A549 (cell line): ENCODE measurements around the gene SFXN3. TPM values are rescaled to one million over a fixed set of nuclear protein-coding genes. Genes with fewer than 3 reads are reported as not detected.

Experiments used
- ATAC-seq, 2 experiments: fragments of 200-7000 bp in 1 of 2; fragments of >200 bp in 1 of 2; cut with Nextera tagmentation in 1 of 2; cut with Tn5 transposase in 1 of 2; 3 replicates each; pipeline versions ENCODE4 v1.8.0 to v1.9.1; 2018 to 2020; ENCODE audit warnings: mild to moderate bottlenecking in 1 of 2, moderate library complexity in 1 of 2
- CTCF ChIA-PET: fragments of 300-600 bp; sonication (Branson Sonifier 250); formaldehyde crosslinking; extraction: SDS; loops from one replicate; lab custom pipeline; 2021; ENCODE audit warnings: antibody characterized with exemption, inconsistent platforms; lab: Yijun Ruan, JAX
- POLR2A ChIA-PET: fragments of 350-600 bp; formaldehyde crosslinking; extraction: SDS; loops from one replicate; lab custom pipeline; 2021; ENCODE audit warnings: antibody characterized with exemption, inconsistent platforms; lab: Yijun Ruan, JAX
- DNase-seq, 2 experiments: peaks; one replicate each; pipeline versions ENCODE4 v3.0.0 to v3.0.0-alpha.2; 2011 to 2016; ENCODE audit warnings: low read depth in 1 of 2, low spot score in 1 of 2
- FAIRE-seq: peaks from 2 replicates; lab custom pipeline; 2011; peaks lifted over from hg19 to GRCh38; lab: Jason Lieb, UNC
- H3K27ac ChIP-seq, 2 experiments: fragments of >200 bp; sonication (Bioruptor Twin); formaldehyde crosslinking; 3 replicates each; pipeline ENCODE4 v1.5.1; 2016 to 2017
- H3K4me1 ChIP-seq: fragments of >200 bp; sonication (Bioruptor Twin); formaldehyde crosslinking; 3 replicates; pipeline ENCODE4 v1.6.1; 2016
- H3K4me2 ChIP-seq: fragments of >200 bp; sonication (Bioruptor Twin); formaldehyde crosslinking; 3 replicates; pipeline ENCODE4 v1.6.1; 2016
- H3K4me3 ChIP-seq: fragments of >200 bp; sonication (Bioruptor Twin); formaldehyde crosslinking; 3 replicates; pipeline ENCODE4 v1.5.1; 2016
- H3K9me3 ChIP-seq: fragments of >200 bp; sonication (Bioruptor Twin); formaldehyde crosslinking; 3 replicates; pipeline ENCODE4 v1.6.1; 2016
- BHLHE40 ChIP-seq: IDR thresholded peaks from 2 replicates; pipeline ENCODE4 v1.6.1; 2012; ENCODE audit warnings: low read depth, low read length, inconsistent platforms
- CBX8 ChIP-seq: fragments of 200-600 bp; sonication (generic); IDR thresholded peaks from 2 replicates; pipeline ENCODE4 v1.6.1; 2016
- CEBPB ChIP-seq, 2 experiments: fragments of >200 bp in 1 of 2; sonication (Bioruptor Twin) in 1 of 2; formaldehyde crosslinking in 1 of 2; IDR thresholded peaks; 2 replicates each; pipeline ENCODE4 v1.6.1; 2012 to 2016
- CHD4 ChIP-seq: fragments of 200-600 bp; sonication (generic); IDR thresholded peaks from 2 replicates; pipeline ENCODE4 v1.6.1; 2016; ENCODE audit warnings: antibody characterized with exemption, mild to moderate bottlenecking, borderline replicate concordance
- EHF ChIP-seq: fragments of 250-450 bp; sonication (Bioruptor Pico); IDR thresholded peaks from 2 replicates; pipeline ENCODE4 v1.5.0; 2020; ENCODE audit warnings: mild to moderate bottlenecking
- EP300 ChIP-seq, 2 experiments: fragments of >200 bp; sonication (Bioruptor Twin); formaldehyde crosslinking; IDR thresholded peaks; 2 replicates in 1 of 2; 3 replicates in 1 of 2; pipeline ENCODE4 v1.6.1; 2016 to 2017
- ESRRA ChIP-seq: fragments of 150-350 bp; IDR thresholded peaks from 2 replicates; pipeline ENCODE4 v1.6.1; 2014; ENCODE audit warnings: mild to moderate bottlenecking, low read length, borderline replicate concordance
- FOXS1 ChIP-seq: fragments of 250-450 bp; sonication (Bioruptor Pico); IDR thresholded peaks from 2 replicates; pipeline ENCODE4 v1.5.0; 2020; ENCODE audit warnings: mild to moderate bottlenecking, moderate library complexity
- HEYL ChIP-seq: fragments of 250-450 bp; sonication (Bioruptor Pico); IDR thresholded peaks from 2 replicates; pipeline ENCODE4 v1.8.0; 2021; ENCODE audit warnings: mild to moderate bottlenecking, moderate library complexity
- HOXB5 ChIP-seq: fragments of 250-450 bp; sonication (Bioruptor Pico); IDR thresholded peaks from 2 replicates; pipeline ENCODE4 v1.5.0; 2020; ENCODE audit warnings: mild to moderate bottlenecking, moderate library complexity
- KDM1A ChIP-seq: fragments of 200-600 bp; sonication (generic); IDR thresholded peaks from 2 replicates; pipeline ENCODE4 v1.6.1; 2016; ENCODE audit warnings: low read depth, mild to moderate bottlenecking
- KDM5A ChIP-seq: fragments of 200-600 bp; sonication (generic); IDR thresholded peaks from 2 replicates; pipeline ENCODE4 v1.6.1; 2016; ENCODE audit warnings: antibody characterized with exemption, mild to moderate bottlenecking
- MAFK ChIP-seq: fragments of 450-650 bp; IDR thresholded peaks from 2 replicates; pipeline ENCODE4 v1.6.1; 2014; ENCODE audit not compliant: partially characterized antibody
- MAZ ChIP-seq: fragments of 150-350 bp; IDR thresholded peaks from 2 replicates; pipeline ENCODE4 v1.6.1; 2014; ENCODE audit warnings: antibody characterized with exemption, low read depth, low read length, borderline replicate concordance
- MYC ChIP-seq: IDR thresholded peaks from 2 replicates; pipeline ENCODE4 v1.6.1; 2012; ENCODE audit warnings: mild to moderate bottlenecking, inconsistent platforms, low read length, improper control_type of control experiment, borderline replicate concordance
- NFE2L2 ChIP-seq: fragments of 150-350 bp; conservative IDR thresholded peaks from 2 replicates; pipeline ENCODE4 v1.6.1; 2014; ENCODE audit warnings: low read length
- NPAS2 ChIP-seq: fragments of 250-450 bp; sonication (Bioruptor Pico); IDR thresholded peaks from 2 replicates; pipeline ENCODE4 v1.8.0; 2022; ENCODE audit warnings: mild to moderate bottlenecking, moderate library complexity, borderline replicate concordance
- PBX3 ChIP-seq: IDR thresholded peaks from 2 replicates; pipeline ENCODE4 v1.6.1; 2012
- PHF8 ChIP-seq: fragments of 200-600 bp; sonication (generic); IDR thresholded peaks from 2 replicates; pipeline ENCODE4 v1.6.1; 2016; ENCODE audit warnings: low read depth, mild to moderate bottlenecking, antibody characterized with exemption, moderate library complexity, borderline replicate concordance
- RCOR1 ChIP-seq: fragments of 150-350 bp; IDR thresholded peaks from 2 replicates; pipeline ENCODE4 v1.6.1; 2014; ENCODE audit warnings: antibody characterized with exemption, low read length, low read depth
- RFX5 ChIP-seq: fragments of 450-650 bp; IDR thresholded peaks from 2 replicates; pipeline ENCODE4 v1.7.1; 2014; ENCODE audit warnings: antibody characterized with exemption, mild to moderate bottlenecking, moderate library complexity
- RNF2 ChIP-seq: fragments of 200-600 bp; sonication (generic); IDR thresholded peaks from 2 replicates; pipeline ENCODE4 v1.6.1; 2016; ENCODE audit warnings: low read depth, mild to moderate bottlenecking, antibody characterized with exemption, moderate library complexity, borderline replicate concordance
- SMC3 ChIP-seq: fragments of >200 bp; sonication (Bioruptor Twin); formaldehyde crosslinking; IDR thresholded peaks from 3 replicates; pipeline ENCODE4 v1.6.1; 2018; ENCODE audit warnings: inconsistent platforms
- SREBF2 ChIP-seq: fragments of 450-650 bp; IDR thresholded peaks from 2 replicates; pipeline ENCODE4 v1.6.1; 2014; ENCODE audit warnings: mild to moderate bottlenecking, moderate library complexity
- TP53 ChIP-seq: fragments of 250-450 bp; sonication (Bioruptor Pico); IDR thresholded peaks from 2 replicates; pipeline ENCODE4 v1.5.0; 2021; ENCODE audit warnings: mild to moderate bottlenecking, moderate library complexity
- USF2 ChIP-seq: fragments of 450-650 bp; IDR thresholded peaks from 2 replicates; pipeline ENCODE4 v1.6.1; 2014; ENCODE audit warnings: antibody characterized with exemption
- ZFP36 ChIP-seq: fragments of 450-650 bp; IDR thresholded peaks from 2 replicates; pipeline ENCODE4 v1.6.1; 2014; ENCODE audit warnings: borderline replicate concordance; ENCODE audit not compliant: partially characterized antibody
- ZSCAN20 ChIP-seq: fragments of 250-450 bp; sonication (Bioruptor Pico); IDR thresholded peaks from 2 replicates; pipeline ENCODE4 v1.8.0; 2022; ENCODE audit warnings: mild to moderate bottlenecking, moderate library complexity
- WGBS: methylation state at CpG from one replicate; pipeline ENCODE4 v1.1.6; 2017; ENCODE audit errors: missing lambda C conversion rate; 5-methylcytosine and 5-hydroxymethylcytosine counted together
- polyA plus RNA-seq, 4 experiments: library from polyadenylated mRNA; depleted of rRNA in 3 of 4; stranded (reverse); fragments of >200 nt; fragmentation: RNase III in 1 of 4; extraction: RNeasy Plus Mini Kit Qiagen cat#74134 plus additional on column Dnase treatment in 1 of 4; gene quantifications; 2 replicates in 3 of 4; 3 replicates in 1 of 4; pipeline ENCODE4 v1.2.3, GENCODE V29; 2011 to 2017
- TF ChIP-seq, protein P1 (sequence below): fragments of 250-450 bp; sonication (Bioruptor Pico); IDR thresholded peaks from 2 replicates; pipeline ENCODE4 v1.5.0; 2020; ENCODE audit warnings: low read depth, mild to moderate bottlenecking, moderate library complexity

Gene SFXN3
- polyA plus RNA-seq, 2 of the 4 experiments (the other 2 are of a cell fraction), result 26.3 to 33.7 TPM

DNA sequence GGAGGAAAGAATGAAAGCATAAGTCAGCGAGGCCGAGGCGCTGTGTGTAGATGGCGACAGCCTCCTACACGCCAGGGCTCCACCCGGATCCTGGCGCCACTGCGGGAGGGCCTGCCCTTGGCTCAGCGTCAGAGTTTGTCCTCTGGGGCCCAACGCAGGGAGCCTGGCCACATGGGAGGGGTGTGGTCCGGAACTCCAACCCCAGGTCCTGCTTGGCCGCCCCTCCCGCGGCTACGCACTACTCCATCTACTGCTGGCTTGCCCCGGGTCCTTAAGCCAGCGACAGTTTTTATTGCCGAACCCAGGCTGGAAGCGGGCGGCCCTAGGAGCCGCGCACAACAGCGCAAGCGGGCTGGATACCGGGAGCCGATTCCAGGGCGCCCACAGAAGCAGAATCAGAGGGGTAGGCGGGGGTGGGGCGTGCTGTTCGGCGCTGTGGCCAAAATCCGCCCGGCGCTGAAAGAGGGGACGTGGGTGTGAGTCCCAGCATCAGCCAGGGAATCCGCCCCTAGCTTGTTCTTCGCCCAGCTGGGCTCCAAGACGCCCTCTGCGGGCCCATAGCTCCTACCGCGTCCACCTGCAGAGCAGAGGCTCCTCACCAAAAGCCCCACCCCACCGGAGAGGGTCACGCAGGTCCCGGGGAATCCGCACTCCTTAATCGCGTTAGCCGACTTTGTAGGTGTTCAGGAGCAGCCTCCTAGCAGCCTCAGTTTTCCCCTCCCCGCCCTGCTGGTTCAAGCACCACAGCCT, 35.3 kb downstream of the SFXN3 start (continued):
- TF ChIP-seq HEYL (CRISPR knock-in tag), result no peak

DNA sequence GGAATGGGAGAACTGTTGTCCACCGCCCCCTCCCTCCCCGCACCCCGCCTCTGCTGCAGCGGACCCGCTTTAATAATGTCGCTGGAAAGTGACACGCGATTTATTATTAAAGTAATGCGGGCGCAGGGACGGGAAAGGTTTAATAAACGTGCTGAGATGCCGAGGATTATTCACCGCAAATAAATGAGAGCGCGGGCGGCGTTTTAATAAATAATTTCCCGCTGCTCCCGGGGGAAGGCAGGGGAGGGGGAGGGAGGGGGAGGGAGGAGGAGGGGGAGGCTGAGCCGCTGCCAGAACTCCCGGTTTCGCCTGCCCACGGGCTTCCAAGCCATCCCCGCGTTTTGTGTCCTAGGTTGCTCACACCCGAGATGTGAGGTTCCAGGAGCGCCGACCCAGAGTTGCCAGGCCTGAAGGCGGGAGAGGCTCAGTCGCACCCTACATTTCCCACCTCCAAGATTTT, 35.9 kb downstream of the SFXN3 start:
- peak; percentile 15 for ATAC-seq
- ChIA-PET POLR2A (interaction anchor here (0.6 to 2.1 kb wide), 5 partner anchors 16 to 749 kb away, joined by 3 to 17 read pairs (median 6); partner anchors contain the start of genes PDZD7 and SFXN3), CTCF (interaction anchor here (0.6 to 65.1 kb wide), 8 partner anchors 10 to 74 kb away, joined by 3 to 2364 read pairs (median 4); partner anchors contain the start of genes KAZALD1, PDZD7 and SFXN3)
- Histone ChIP-seq H3K4me3 (peak overlapping the region; percentile 57), H3K9me3 (no peaks in the 10 kb centered on the region), H3K4me2 (peak overlapping the region; percentile 84), H3K27ac (peak overlapping the region; percentile 87 to 91), H3K4me1 (peaks cover 26% of the 10 kb centered on the region)
- no peak for TF ChIP-seq RNF2
- no peak for TF ChIP-seq KDM1A
- TF ChIP-seq SREBF2, result no peak
- DNase-seq, result peak in 1 of 2 experiments; percentile 36
- no peak for FAIRE-seq
- under 1% methylated on average over 25 of the region's 31 CpGs for WGBS

- Histone ChIP-seq H3K4me3 (peak overlapping the region; percentile 57), H3K4me2 (peak overlapping the region; percentile 84), H3K9me3 (no peaks in the 10 kb centered on the region), H3K27ac (peak overlapping the region; percentile 87 to 91), H3K4me1 (peaks cover 21% of the 10 kb centered on the region)
- ChIA-PET CTCF (interaction anchor here (0.5 to 65.1 kb wide), 10 partner anchors 9 to 502 kb away, joined by 3 to 2364 read pairs (median 4); partner anchors contain the start of genes KAZALD1, PDZD7 and SFXN3), POLR2A (interaction anchor here (0.6 to 2.1 kb wide), 5 partner anchors 17 to 749 kb away, joined by 3 to 17 read pairs (median 6); partner anchors contain the start of genes PDZD7 and SFXN3)
- 3% methylated on average over 35 of the region's 43 CpGs for WGBS
- FAIRE-seq, result peak; percentile 28
- peak; percentile 37 to 67 for ATAC-seq
- DNase-seq, result peak; percentile 84 to 90
- TF ChIP-seq RFX5, result no peak
- TF ChIP-seq EHF, result no peak
- TF ChIP-seq CBX8, result no peak
- no peak for TF ChIP-seq ZFP36
- TF ChIP-seq NPAS2 (CRISPR knock-in tag), result no peak
- no peak for TF ChIP-seq NFE2L2
- no peak for TF ChIP-seq HOXB5 (CRISPR knock-in tag)
- TF ChIP-seq, protein P1, sequence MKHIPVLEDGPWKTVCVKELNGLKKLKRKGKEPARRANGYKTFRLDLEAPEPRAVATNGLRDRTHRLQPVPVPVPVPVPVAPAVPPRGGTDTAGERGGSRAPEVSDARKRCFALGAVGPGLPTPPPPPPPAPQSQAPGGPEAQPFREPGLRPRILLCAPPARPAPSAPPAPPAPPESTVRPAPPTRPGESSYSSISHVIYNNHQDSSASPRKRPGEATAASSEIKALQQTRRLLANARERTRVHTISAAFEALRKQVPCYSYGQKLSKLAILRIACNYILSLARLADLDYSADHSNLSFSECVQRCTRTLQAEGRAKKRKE, result no peak
- TF ChIP-seq MYC, result no peak
- TF ChIP-seq PBX3, result no peak
- TF ChIP-seq SMC3, result peak; percentile 89
- TF ChIP-seq PHF8, result no peak
- TF ChIP-seq RCOR1, result no peak
- no peak for TF ChIP-seq KDM5A
- TF ChIP-seq USF2, result no peak
- peak; percentile 24 for TF ChIP-seq MAFK
- TF ChIP-seq CHD4, result no peak
- no peak for TF ChIP-seq BHLHE40
- no peak for TF ChIP-seq TP53 (CRISPR knock-in tag)
- no peak for TF ChIP-seq MAZ
- TF ChIP-seq EP300 (IDR thresholded peaks at IDR 0.05), result no peak
- no peak for TF ChIP-seq KDM1A
- TF ChIP-seq ESRRA, result no peak
- no peak for TF ChIP-seq ZSCAN20
- no peak for TF ChIP-seq FOXS1 (CRISPR knock-in tag)
- no peak for TF ChIP-seq CEBPB (IDR thresholded peaks at IDR 0.05)
- TF ChIP-seq HEYL (CRISPR knock-in tag), result no peak
These were observed 36.5 kb downstream of the SFXN3 start for GRCh38 chr10:101067356-101068083.
